HS-5 (cell line): Measurements from ENCODE around the gene LRP1B.

Experiments
- DNase-seq: peaks from one replicate; pipeline ENCODE4 v3.0.0-alpha.2; 2012; ENCODE audit warnings: low read depth

The LRP1B gene

GRCh38 chr2:140246957-140247356, 1883.9 kb downstream of the LRP1B start:
- DNase-seq = no peak

GRCh38 chr2:140246058-140246457, 1884.8 kb downstream of the LRP1B start:
- DNase-seq = no peak

GRCh38 chr2:140242889-140243288, 1887.9 kb downstream of the LRP1B start:
- DNase-seq = no peak

- DNase-seq = no peak
These were observed 1896.7 kb downstream of the LRP1B start for GRCh38 chr2:140234116-140234515.

GRCh38 chr2:140210963-140211362, 1919.9 kb downstream of the LRP1B start:
- DNase-seq = no peak

- no peak for DNase-seq
These were observed 1925.7 kb downstream of the LRP1B start for GRCh38 chr2:140205093-140205492.

GRCh38 chr2:140203347-140203746, 1927.5 kb downstream of the LRP1B start:
- DNase-seq = no peak

- DNase-seq = no peak
These were observed 1929.2 kb downstream of the LRP1B start for GRCh38 chr2:140201572-140201971.

GRCh38 chr2:140200764-140201163, 1930.1 kb downstream of the LRP1B start:
- no peak for DNase-seq

- DNase-seq = no peak
These were observed 1930.5 kb downstream of the LRP1B start for GRCh38 chr2:140200307-140200706.

GRCh38 chr2:140199312-140199711, 1931.5 kb downstream of the LRP1B start:
- no peak for DNase-seq

GRCh38 chr2:140187086-140187485, 1943.7 kb downstream of the LRP1B start:
- no peak for DNase-seq

GRCh38 chr2:140186313-140186712, 1944.5 kb downstream of the LRP1B start:
- DNase-seq = no peak

GRCh38 chr2:140185076-140185475, 1945.7 kb downstream of the LRP1B start:
- DNase-seq = no peak

- no peak for DNase-seq
These were observed 1947.6 kb downstream of the LRP1B start for GRCh38 chr2:140183056-140183765.
